Stimulated activated CD8-positive, alpha-beta memory T cell treated with anti-CD3 and anti-CD28 coated beads, Interleukin-4, amount 100 ng/mL, for 24 hours (primary cell): ENCODE data around the gene CABYR.
"Not testable (repeated sequence)": the region's sequence is repeated elsewhere in the genome, so short reads cannot be mapped to it uniquely, and the experiment has no call there.

ENCODE experiments used
- DNase-seq: peaks from one replicate; pipeline ENCODE4 v3.0.0-alpha.2; 2020; ENCODE audit warnings: low read depth

Gene CABYR

DNA sequence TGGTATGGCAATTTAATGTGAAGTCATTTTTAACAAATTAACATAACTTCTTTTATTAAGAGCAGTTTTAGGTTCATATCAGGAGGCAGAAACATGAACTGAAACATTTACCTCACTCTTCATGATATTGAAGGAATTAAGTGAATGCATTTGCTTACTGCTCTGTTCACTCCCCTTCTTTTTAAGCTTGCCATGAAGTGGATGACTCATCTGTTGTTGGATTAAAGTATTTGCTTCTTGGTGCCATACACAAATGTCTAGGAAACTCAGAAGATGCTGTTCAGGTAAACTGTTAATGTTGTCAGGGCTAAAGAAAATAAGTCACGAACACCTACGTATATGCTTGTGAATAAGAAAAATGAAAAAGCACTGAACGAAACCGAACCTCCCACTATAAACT, 10.2 kb upstream of the CABYR start:
- no peak for DNase-seq

DNA sequence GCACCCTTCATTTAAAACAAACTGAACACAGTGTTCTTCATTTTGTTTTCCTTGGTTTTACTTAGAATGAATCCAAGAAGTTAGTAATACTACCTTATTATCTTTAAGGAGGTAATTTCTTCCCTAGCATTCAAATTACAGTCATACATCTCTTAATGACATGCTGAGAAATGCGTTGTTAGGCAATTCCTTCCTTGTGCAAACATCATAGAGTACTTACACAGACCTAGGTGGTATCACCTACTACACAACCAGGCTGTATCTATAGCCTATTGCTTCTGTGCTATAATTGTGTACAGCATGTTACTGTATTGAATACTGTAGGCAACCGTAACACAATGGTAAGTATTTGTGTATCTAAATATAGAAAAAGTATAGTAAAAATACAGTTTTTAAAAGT, 8.4 kb upstream of the CABYR start:
- no peak for DNase-seq

DNA sequence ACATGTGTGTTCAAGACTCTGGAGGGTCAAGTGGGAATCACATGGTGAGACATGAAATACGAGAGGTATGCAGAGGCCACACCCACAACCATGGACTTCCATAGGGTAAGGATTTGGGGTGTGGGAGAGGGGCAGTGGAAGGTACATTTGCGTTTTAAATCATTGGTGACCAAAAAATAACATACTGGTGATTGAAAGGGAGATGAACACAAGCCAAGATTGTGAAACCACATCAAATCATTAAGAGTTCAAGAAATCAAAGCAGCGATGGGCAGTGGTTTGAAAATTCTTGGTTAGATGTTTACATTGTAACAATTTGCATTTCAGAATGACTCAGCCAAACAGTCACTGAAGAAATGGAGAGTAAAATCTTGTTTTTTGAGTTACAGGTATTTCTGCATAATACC, 1.9 kb upstream of the CABYR start:
- no peak for DNase-seq

DNA sequence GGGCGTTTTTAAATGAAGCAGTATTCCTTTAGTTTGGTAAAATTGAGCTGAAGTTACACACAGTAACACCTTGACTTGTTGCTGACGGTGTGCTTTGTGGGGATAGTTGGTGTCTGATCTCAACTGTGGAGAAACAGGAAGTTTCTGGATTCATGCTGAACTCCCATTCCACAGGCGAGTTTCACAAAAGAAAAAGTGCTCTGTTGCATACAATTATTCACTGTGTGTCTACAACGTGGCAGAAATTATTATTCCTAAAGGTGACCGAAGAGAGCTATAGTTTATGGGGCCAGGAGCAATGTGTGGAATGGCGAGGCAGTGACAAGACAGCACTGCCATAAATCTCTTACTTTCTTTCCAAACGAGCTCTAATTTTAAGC, 463 bp upstream of the CABYR start:
- DNase-seq = no peak

DNA sequence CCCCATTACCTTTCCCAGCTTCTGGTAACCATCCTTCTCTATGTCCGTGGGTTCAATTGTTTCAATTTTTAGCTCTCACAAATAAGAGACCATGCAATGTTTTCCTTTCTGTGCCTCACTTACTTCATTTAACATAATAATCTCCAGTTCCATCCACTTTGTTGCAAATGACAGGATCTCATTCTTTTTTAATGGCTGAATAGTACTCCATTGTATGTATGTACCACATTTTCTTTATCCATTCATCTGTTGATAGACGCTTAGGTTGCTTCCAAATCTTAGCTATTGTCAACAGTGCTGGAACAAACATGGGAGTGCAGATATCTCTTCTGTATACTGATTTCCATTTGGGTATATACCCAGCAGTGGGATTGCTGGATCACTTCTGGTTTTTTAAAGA, 1.8 kb downstream of the CABYR start:
- DNase-seq = no peak

DNA sequence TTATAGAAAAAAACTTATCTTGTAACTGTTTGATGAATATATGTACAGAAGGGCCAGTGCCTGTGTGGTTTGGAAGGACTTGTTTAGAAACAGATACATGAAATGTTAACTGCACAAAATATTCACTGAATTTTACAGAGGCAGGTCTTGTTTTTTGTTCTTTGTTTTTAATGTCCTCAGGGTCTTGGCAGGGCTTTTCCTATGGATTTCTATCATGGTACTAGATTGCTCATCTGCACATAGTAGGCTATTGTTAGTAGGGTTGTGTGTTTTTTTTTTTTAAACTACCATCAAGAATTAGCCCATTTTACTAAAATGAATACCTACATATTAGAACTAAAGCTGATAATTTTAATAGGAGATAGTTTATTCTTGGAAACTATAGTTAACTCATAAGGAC, 3.5 kb downstream of the CABYR start:
- no peak for DNase-seq

DNA sequence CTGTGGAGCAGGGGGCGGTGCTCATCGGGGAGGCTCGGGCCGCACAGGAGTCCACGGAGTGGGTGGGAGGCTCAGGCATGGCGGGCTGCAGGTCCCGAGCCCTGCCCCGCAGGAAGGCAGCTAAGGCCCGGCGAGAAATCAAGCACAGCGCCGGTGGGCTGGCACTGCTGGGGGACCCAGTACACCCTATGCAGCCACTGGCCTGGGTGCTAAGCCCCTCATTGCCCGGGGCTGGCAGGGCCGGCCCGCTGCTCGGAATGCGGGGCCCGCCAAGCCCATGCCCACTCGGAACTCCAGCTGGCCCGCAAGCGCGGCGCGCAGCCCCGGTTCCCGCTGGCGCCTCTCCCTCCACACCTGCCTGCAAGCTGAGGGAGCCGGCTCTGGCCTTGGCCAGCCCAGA, 10.7 kb downstream of the CABYR start:
- DNase-seq = not testable (repeated sequence)

DNA sequence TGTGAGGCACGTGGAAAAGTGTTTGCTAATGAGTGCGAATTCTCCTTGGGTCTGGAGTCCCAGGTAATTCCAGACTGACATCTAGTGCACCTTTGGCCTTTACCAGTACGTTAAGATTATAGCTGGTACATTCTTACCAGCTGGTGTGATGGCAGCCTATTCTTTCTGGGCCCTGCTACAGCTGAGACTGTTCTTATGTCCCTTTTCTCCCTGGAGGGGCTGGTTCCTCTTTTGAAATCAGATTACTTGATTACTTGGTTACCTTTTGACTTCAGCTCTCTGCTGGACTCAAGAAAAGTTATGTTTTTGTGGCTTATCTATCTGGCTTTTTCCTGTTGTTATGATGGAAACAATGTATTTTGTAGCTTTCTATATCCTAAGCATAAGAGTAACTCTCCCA, 14.5 kb downstream of the CABYR start:
- DNase-seq = no peak

DNA sequence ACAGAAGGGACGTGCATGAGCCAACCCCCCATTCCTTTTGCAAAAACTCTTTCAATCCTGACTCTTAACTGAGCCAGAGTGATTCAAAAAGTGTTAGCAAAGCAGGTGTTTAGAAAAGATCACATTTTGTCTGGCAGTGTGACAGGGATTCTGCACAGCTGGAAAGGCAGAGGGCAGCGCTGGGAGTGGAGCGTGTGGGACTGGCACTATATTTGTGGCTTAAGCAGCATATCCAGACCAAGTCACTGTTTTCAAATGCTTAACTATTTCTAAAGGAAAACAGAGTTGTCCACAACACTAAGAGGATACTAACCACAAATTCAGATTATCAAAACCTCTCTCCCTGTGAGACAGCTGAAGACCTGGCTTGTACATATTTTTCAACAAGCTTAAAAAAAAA, 19.0 kb downstream of the CABYR start:
- DNase-seq = no peak

DNA sequence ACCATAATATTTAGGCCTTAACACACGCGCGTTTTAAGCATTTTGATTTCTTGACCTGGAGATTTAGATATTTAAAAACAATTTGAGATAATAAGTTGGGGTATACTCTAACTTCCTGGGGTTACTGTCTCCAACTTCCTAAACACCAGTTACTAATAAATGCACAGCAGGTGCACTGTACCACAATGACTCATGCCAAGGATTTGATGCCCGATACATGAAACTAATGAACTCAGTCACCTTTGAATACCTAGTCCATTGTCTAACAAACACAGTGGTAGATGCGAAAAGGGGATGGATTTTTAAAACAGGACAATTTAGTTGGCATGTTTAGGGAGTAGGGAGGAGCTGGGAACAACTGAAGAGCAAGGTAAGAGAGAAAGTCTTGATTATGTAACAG, 21.2 kb downstream of the CABYR start:
- DNase-seq = no peak

DNA sequence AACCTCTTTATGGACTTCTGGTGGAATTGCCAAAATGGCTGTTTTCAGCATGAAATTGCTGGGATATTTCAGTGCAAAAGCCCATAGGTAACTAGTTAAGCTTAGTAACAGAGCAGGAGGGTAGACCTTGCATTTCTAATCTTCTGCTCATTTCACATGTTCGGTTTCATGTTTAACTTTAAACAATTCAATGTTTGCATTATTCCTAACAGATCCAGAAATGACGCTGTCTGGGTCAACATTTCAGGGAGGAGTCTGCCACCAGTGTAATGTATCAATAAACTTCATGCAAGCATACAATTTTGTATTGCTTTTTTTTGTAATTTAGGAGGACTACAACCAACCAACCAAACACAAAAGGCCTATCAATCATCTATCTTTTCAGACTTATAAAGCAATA, 22.4 kb downstream of the CABYR start:
- DNase-seq = no peak

DNA sequence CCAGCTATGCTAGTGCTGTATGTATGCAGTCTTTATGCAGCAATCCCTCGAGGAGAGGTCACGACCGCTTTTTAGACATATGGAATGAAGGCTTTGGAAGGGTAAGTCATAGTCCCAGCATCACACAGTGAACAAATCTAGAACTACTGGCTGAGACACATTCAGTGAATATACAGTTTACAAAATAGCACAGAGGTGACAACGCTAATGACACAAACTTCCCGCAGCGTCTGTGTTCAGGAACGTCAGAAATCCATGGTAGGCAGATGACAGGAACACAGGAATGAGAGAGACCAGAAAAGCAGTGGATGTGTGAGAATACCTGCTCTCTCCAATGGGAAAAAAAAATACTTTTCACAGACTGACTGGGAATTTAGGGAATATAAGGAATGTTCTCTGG, 29.6 kb downstream of the CABYR start:
- no peak for DNase-seq

DNA sequence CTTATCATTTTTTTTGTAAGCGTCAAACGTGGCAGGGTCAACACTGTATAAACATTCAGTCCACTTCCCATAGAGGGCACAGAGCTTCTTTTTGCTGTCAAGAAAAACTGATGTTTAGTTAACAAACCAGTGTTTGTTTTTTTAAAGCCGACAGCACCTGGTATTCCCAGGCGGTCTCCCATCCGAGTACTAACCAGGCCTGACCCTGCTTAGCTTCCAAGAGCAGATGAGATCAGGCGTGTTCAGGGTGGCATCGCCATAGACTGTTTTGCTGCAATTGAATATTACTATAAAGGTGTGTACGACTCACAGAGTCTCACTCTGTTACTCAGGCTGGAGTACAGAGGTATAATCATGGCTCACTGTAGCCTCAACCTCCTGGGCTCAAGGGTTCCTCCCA, 31.5 kb downstream of the CABYR start:
- DNase-seq = no peak

DNA sequence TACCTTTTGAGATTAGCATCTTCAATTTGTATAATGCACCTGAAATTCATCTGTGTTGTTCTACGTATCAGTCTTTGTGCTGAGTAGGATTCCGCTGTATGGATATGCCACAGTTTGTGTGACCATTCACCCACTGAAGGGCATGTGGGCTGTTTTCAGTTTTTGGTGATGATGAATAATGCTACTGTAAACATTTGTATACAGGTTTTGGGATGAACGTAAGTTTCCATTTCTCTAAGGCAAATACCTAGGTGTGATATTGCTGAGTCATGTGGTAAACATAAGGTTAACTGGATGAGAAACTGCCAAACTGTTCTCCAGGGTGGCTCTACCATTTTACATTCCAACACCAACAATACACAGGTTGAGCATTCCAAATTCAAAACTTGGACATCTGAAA, 35.1 kb downstream of the CABYR start:
- no peak for DNase-seq

DNA sequence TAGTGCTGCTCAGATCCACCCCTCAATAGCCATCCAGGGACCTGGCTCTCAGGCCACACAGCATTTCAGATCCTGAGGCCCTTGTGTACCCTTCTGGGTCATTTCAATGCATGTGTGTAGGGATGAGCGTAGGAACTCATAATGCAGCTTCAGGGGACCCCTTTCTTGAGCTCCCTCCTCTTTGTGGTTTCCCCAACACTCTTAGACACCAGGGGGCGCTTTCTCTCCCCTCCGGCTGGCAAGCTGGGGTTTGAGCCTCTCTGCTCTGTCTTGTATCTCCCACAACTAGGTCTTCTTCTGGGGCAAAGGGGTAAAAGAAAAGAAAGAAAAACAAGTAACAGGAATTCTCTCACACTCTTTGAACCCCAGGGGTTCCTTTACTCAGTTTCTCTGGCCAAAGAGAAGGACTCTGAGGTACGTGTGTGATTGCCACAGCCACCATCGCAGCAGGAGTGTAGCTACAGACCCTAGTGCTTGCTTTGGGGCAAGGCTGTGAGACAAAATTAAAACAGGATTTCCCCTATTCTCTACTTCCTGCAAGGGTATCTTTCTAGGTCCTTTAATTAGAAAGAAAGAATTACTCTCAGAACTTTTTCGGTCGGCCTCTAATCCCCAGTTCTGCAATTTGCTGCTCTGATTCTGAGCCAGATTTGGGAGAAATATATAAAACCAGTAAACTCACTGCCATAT, 38.0 kb downstream of the CABYR start:
- peak; percentile 19 for DNase-seq

DNA sequence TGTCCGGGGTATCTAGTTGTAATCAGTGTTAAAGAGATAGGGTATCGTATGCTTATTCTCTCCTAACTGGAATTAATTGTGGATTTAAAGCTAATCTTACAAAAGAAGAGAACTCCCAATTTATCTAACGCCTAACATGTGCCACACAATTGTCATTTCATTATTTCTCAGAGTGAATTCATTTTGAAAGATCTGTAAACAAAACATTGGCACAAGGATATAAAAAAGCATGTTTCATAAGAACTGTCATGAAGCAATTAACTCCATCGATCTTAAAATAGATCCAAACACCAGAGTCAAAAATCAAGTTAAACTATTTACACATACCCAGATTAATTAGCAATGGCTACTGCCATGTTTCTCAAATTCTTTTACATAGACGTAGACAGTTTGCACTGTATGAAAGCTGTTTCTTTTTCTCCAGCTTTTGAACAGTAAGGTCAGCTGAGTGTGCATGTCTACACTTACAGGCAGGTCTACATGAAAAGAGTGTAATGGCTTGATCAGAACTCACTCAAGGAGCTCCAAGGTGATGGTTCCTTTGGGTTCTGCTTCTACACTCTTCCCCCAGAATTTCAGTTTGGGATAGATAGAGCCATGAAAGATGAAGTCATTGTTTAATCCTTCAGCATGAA, 38.8 kb downstream of the CABYR start:
- DNase-seq = no peak

DNA sequence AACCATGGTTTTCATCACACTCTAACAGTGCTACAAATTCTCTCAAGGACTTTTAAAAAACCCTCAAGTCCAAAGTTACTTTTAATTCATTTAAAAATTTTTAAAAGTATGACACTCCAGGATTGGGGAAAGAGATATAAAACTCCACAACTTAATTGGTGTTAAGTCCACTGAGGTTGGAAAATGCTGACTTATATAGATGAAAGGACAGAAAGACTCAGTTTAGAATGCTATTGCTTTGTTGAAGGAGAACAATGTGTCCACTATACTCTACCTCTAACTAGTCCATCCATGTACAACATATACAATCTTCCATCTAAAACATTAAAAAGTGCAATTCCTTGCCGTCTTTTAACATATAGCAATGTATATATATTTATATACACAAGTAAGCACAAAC, 41.2 kb downstream of the CABYR start:
- DNase-seq = no peak

DNA sequence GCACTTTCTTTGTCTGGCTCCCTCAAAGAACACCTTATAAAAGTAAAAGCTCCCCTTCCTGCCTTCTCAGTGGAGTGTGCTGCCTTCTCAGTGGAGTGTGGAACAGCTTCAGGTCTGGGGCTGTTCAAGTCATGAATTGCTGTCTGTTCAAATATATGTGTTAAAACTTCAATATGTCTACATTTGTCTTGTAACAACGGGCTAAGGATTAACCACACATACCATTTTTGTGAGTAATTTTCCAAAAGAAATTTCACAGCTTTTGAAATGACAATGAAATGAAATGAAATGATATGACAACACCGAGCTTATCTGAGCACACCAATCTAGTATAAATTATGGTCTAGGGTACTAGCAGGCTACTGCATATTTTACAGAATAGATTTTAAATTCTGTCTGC, 42.9 kb downstream of the CABYR start:
- no peak for DNase-seq

DNA sequence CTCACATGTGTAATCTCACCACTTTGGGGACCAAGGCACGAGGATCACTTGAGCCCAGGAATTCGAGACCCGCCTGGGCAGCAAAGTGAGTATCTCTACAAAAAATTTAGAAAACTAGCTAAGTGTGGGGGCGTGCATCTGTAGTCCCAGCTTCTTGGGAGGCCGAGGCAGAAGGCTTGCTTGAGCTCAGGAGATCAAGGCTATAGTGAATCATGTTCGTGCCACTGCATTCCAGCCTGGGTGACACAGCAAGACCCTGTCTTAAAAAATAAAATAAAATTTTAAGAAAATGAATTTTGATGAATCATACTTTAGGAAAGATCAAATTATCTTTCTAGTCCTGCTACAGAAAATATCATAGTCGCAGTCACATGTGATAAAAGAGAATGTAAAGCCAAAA, 46.9 kb downstream of the CABYR start:
- no peak for DNase-seq

DNA sequence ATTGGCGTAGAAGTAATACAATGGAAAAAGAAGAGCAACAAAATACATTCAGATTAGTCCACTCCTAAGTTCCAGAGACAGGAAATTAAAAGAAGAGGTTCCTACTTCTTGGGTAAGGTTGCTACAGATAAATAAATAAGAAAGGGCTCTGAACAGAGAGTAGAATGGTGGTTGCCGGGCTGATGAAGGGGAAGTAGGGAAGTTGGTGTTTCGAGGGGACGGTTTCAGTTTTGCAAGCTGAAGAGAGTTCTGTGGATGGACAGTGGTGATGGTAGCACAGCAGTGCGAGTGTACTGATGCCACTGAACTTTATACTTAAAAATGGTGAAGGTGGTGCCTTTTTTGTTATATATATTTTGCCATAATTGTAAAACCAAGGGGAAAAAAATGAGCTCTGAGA, 48.2 kb downstream of the CABYR start:
- DNase-seq = no peak

DNA sequence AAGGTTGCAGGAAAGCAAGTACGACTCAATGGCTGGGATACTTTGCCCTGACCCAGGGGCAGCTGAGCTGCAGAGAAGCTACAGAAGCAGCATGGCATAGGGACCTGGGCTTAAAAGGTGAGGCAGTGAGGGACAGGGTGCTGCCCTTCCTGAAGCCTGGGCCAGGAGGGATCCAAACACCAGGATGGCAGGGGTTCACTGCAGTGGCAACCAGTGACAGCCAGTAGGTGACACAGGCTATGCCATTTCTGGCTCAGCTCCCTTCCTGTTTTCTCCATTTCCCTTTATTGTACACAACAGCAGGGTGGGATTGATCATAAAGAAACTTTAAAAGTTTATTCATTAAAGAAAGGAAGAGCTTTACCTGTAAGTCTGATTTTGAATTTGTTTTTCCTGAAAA, 48.8 kb downstream of the CABYR start:
- no peak for DNase-seq

DNA sequence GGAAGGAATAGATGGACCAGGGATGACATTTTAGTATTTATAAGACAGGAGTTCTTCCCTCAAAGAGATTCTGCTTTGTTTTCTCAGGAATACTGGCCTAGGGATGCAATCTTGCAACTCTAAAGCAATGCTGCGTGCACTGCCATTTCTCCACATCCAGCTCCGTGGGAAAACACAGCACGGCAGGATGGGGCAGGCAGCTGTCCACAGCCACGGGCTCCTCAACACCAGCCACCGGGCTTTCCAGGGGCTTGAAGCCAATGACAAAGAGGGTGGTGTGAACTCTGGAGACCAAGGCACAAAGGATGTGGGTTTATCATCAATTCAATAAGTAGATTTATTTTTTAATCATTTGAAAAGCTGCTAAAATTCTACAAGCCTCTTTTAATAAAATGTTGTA, 49.3 kb downstream of the CABYR start:
- DNase-seq = no peak

DNA sequence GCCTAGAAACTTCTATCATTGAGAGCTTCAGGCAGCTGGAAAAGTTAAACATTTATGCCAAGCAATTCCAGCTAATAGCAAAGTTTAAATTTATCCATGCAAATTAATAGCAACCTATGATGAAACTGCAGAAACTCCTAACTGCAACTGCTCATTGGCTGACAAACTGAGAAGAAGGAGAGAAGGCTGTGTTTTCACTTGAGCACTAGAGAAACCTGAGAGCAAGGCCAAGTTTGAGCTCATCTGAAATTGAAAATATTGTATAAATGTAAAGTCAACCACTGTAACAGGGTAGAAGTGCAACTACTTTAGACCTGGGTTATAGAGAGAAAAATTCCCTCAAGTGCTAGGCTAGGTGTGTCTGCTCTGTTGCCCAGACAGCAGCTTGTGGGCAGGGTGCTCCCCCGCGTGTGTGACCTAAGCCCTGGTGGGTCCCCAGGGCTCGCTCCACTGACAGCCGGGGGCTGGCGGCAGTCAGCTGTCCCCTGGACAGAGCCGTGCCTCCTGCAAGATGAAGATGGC, 50.2 kb downstream of the CABYR start:
- DNase-seq = no peak

DNA sequence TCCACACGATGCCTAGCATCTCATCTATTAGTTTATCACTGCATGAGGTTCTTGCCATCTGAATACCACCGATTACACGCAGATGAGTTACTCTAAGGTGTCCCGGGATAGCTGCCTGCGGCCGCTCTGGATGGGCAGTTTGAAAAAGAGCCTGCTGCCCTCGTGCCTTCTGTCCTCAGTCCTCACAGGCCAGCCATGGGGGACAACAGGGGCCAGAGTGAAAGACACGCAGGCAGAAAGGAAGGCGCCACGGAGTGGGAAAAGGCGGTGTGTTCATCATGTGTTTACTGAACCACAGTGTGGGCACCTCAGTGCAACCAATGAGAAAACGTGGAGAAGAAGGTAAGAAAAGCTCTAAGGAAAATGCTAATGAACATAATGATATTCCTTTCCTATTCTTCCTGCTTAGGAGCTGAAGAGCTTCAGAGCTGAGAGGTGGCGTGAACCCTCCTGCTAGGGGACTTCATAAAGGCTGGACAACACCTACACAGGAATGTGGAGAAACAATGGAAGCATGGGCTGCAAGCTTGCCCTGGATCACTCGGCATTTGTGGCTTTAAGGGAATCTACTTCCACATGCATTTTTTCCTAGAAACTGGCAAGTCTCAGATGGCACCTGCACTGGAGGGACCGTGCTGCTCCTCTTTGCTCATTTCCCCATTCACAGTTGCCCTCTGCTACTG, 50.9 kb downstream of the CABYR start:
- no peak for DNase-seq
